EL (cell line): ENCODE measurements around the gene CBARP.
"Not testable (repeated sequence)": the region's sequence is repeated elsewhere in the genome, so short reads cannot be mapped to it uniquely, and the experiment has no call there.

ENCODE experiments used
- DNase-seq: peaks from one replicate; pipeline ENCODE4 v3.0.0-alpha.2; 2016

Gene CBARP

DNA sequence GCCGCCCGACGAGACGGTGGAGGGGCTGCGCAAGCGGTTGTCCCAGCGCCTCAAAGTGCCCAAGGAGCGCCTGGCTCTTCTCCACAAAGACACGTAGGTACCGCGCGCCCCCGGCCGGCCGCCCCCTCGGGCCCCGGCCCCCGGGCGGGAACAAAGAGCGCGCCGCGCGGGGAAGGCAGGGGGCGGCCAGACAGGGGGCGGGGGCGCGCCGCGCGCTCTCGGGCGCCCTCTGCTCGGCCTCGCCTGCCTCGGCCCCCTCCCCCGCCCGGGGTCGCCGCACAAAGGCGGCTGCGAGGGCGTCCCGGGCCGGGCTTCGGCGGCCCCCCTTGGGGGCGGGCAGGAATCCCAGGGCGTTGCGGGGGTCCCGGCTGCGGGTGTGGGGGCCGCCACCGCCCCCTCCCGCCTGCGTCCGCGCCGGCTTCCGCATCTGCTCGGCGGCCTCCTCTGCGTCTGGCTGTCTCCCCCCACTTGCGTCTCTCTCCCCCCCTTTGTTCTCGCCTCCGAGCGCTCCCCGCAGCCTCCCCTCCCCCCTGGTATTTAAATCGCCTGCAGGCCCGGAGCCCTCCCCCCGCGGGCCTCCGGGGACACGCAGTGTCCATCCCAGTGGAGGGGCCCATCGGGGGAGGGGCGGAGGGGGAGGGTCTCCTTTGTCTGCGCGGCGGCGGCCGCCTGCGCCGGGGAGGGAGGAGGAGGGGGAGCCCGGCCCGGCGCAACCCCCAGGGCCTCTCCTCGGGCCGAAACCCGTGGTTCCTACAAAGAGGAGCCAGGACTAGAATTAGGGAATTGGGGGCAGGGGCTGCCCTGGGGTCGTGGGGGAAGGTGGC, 12.8 kb upstream of the CBARP start:
- peak; percentile 44 for DNase-seq

GRCh38 chr19:1249990-1250436, 12.2 kb upstream of the CBARP start:
- DNase-seq = no peak

DNA sequence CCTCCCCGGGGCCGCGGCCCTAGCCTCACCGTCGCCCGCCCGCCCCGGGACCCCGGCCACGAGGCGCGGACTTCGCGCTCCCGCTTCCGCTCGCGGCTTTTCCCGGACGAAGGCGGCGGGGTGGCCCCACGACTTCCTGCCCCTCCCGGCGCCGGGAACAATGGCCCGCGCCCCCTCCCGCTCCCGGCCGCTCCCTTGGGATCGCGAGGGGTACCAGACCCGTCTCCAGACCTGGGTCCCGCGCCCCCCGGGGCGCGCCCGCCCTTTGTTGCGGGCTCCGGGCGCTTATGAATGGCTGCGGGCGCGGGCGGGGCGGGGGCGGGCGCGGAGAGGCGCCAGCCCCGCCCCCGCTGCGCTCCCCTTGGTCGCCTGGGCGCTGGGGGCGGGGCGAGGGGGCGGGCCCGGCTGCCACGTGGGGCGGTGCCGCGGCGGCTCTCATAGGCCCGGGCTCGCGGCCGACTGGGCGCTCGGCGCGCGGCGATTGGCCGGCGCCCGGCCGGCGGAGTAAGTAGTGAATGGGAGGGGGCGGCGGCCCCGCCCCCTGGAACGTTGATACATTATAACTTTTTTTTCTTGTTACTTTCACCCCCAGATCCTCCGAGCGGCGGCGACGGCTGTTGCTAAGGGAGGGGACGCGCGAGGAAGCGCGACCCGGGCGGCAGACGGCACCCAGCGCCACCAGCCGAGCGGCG, 11.6 kb upstream of the CBARP start:
- DNase-seq = peak; percentile 96

DNA sequence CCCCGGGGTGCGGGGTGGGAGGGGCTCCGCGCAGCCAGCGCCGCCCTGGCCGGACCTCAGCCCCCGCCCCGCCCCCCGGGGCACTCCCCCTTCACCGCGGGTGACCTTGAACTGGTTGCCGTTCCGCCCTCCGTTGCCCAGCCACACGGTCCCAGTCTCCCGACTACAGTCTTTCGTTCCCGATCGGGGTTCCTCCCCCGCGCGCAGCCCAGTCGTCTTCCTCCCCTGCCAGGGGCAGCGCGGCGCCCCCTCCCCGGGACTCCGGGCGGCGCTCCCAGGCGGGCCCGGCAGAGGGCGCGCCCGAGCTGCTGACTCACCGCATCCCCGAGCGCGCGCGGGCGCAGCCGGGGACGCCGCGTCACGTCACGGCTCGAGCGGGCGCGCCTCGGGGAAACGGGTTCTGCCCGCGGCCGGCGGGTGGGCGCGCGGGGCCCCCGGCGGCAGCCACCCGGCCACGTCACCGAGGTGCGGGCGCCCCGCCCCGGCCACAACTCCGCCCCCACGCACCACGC, 11.0 kb upstream of the CBARP start:
- no peak for DNase-seq

- peak; percentile 89 for DNase-seq
Measured at GRCh38 chr19:1248139-1248785, 10.5 kb upstream of the CBARP start, which contains the start of gene MIDN. Gene MIDN (plus strand): TSS chr19:1248583. CDS start chr19:1250297, 1,714 bp downstream.

GRCh38 chr19:1247748-1248138, 9.9 kb upstream of the CBARP start:
- DNase-seq = no peak

- DNase-seq = not testable (repeated sequence)
Measured at GRCh38 chr19:1246265-1247087, 8.7 kb upstream of the CBARP start.

GRCh38 chr19:1245494-1246264, 7.9 kb upstream of the CBARP start:
- no peak for DNase-seq

GRCh38 chr19:1244693-1245451, 7.1 kb upstream of the CBARP start:
- DNase-seq = no peak

DNA sequence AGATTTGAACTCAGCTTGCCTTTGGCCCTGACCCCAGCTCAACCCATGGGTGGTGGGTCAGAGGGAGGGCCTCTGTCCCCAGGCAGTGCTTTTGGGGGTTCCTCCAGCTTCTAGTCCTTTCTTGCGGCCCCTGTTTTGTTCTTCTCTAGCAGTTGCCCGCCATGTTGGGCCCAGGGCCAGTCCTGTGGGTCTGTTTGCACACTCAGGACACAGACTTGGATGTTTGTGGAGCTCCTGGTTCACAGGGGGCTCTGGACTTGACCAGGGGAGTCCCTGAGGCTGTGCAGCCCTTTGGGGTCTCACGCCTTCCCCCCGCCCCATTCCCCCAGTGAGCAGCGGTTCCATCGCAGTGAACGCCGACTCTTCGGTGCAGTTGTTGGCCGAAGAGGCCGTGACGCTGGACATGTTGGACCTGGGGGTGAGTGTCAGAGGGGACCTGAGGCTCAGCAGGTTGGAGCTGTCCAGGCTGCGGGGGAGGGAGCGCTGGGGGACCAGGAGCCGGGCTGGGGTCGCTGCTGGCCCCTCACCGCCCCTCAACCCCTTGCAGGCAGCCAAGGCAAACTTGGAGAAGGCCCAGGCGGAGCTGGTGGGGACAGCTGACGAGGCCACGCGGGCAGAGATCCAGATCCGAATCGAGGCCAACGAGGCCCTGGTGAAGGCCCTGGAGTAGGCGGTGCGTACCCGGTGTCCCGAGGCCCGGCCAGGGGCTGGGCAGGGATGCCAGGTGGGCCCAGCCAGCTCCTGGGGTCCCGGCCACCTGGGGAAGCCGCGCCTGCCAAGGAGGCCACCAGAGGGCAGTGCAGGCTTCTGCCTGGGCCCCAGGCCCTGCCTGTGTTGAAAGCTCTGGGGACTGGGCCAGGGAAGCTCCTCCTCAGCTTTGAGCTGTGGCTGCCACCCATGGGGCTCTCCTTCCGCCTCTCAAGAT, 6.2 kb upstream of the CBARP start:
- DNase-seq = peak; percentile 81

DNA sequence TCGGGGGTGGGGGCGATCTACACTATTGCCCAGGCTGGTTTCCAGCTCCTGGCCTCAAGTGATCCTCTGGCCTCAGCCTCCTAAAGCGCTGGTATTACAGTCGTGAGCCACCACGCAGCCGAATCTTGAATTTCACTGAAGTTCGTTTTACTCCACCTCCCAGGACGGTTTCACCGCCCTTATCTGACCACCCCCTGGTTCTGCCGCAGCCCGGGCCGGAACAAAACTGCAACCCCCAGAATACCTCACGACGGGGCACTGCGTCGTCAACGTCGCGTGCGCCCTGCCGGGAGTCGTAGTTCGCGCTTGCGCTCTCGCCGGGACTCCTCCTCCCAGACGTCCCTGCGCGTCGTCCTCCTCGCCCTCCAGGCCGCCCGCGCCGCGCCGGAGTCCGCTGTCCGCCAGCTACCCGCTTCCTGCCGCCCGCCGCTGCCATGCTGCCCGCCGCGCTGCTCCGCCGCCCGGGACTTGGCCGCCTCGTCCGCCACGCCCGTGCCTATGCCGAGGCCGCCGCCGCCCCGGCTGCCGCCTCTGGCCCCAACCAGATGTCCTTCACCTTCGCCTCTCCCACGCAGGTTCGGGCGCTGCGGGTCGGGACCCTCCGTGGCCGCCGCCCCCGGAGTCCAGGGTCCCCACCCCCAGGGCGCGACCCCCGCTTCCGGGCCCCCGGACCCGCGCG, 3.8 kb upstream of the CBARP start, which contains the start of gene ATP5F1D:
TSS of gene ATP5F1D (plus strand) at position 335 of the 679 bp plus-strand sequence. CDS start at position 435, 100 bp downstream.
- DNase-seq = peak; percentile 95

DNA sequence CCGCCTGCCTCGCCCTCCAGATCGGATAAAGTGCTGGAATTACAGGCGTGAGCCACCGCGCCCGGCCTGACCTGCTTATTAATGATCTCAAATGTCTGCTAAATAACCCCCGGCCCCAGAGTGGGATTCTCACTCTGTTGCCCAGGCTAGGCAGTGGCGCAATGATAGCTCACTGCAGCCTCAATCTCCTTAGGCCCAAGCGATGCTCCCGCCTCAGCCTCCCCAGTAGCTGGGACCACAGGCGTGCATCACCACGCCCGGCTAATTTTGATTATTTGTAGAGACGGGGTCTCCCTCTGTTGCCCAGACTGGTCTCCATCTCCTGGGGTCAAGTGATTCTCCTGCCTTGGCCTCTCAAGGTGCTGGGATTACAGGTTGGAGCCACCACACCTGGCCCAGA, 3.1 kb upstream of the CBARP start:
- DNase-seq = no peak

DNA sequence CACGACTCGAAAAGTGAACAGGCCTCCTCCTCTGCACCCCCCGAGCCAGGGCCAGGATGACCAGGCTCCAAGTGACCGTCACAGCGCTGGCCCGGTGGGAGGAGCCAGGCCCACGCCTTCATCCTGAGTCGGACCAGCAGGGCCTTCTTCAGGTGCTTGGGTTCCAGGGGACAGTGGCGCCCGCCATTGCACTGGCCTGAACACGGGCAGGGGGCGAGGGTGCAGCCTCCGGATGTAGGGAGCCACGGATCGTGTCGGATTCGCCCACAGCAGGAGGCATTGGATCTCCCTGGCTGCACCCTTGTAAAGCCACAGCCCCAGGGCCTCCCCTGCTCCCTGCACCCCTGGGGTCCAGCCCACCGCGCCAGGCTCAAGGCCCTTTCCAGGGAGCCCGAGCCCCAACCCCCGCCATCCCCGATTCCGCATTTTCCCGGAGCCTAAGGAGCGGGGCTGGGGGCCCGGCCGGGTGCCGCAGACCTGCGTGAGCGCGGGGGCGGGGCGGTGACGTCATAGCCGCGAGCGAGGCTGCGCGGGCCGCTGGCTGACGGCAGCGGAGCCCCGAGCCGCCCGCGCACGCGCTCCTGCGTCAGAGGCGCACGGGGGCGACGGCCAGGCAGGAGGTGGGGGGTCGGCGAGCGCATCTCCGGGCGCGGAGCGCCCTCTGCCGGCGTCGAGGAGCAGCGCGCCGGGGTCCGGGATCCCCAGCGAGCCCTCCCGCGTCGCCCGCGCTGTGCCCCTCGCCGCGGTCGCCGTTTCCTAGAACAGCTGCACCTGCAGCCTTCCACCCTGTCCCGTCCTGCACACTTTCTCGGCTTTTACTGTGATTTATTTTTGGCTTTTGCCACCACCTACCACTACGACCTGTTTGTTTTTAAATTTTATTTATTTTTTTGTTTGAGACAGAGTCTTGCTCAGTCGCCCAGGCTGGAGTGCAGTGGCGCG, 2.3 kb upstream of the CBARP start:
- DNase-seq = peak; percentile 90

DNA sequence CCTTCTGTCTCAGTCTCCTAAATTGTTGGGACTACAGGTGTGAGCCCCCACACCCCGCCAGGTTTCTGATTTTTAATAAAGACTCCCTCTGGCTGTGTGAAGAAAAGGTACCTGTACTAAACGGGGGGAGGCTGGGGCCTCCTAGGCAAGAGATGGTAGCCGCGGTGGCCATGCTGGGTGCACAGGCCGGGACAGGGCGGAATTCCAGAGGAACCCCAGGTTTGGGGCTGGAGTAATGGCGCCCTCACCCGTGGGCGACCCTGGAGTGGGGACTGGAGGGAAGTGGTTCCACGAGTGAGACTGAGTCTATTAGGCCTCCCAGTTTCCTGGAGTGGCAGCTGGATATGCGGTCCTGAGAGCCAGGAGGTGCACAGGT, 1.6 kb upstream of the CBARP start:
- DNase-seq = no peak

- no peak for DNase-seq
Measured at GRCh38 chr19:1238369-1239303, 831 bp upstream of the CBARP start.

DNA sequence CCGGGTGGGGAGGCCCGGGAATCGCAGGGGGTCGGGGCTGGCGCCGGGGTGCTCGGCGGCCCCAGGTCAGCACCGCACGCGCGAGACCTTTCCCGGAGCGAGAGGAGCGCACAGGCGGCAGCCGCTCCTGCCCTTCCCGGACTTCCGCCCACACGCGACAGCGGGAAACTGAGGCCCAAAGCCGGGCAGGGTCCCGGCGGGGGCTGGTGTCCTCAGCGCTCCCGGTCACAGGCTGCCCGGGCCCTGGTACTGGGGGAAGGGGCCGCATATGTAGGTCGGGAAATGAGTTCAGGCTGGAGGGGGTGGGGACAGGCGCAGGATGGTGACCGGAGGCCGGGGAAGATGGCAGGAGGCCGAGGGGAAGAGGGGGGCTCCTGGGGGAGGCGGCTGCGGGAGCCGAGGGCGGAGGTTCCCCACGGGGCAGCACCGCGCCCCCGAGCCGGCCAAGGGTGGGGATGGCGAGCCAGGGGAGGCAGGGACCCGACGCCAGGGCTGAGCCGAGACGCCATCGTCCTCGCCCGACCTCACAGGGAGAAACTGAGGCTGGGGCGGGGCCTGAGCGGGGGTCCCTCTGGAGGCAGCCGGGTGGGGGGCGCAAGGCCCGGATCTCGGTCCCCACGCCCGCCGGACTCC, 662 bp downstream of the CBARP start:
- DNase-seq = no peak
